BLaER1 (cell line): ENCODE data around the gene MAMLD1.
A peak's percentile ranks its signal among the peaks of the same experiment; 100 is the strongest.

Experiments used
- H3K27ac ChIP-seq: shearing (Covaris generic); formaldehyde crosslinking; 2 replicates; pipeline ENCODE4 v1.8.1; 2022
- H3K27me3 ChIP-seq: shearing (Covaris generic); formaldehyde crosslinking; 2 replicates; pipeline ENCODE4 v1.8.1; 2022
- H3K36me3 ChIP-seq: shearing (Covaris generic); formaldehyde crosslinking; 2 replicates; pipeline ENCODE4 v1.8.1; 2022
- H3K4me1 ChIP-seq: shearing (Covaris generic); formaldehyde crosslinking; 2 replicates; pipeline ENCODE4 v1.8.1; 2022
- H3K4me2 ChIP-seq: shearing (Covaris generic); formaldehyde crosslinking; 2 replicates; pipeline ENCODE4 v1.8.1; 2022
- H3K4me3 ChIP-seq: shearing (Covaris generic); formaldehyde crosslinking; 2 replicates; pipeline ENCODE4 v1.8.1; 2022
- H3K9ac ChIP-seq: shearing (Covaris generic); formaldehyde crosslinking; 2 replicates; pipeline ENCODE4 v1.8.1; 2022
- H3K9me3 ChIP-seq: shearing (Covaris generic); formaldehyde crosslinking; 2 replicates; pipeline ENCODE4 v1.8.1; 2022
- H4K20me1 ChIP-seq: shearing (Covaris generic); formaldehyde crosslinking; 2 replicates; pipeline ENCODE4 v1.8.1; 2022
- Cebpa-rat ChIP-seq: shearing (Covaris generic); IDR thresholded peaks from 2 replicates; pipeline ENCODE4 v1.8.1; 2022

MAMLD1 gene

DNA sequence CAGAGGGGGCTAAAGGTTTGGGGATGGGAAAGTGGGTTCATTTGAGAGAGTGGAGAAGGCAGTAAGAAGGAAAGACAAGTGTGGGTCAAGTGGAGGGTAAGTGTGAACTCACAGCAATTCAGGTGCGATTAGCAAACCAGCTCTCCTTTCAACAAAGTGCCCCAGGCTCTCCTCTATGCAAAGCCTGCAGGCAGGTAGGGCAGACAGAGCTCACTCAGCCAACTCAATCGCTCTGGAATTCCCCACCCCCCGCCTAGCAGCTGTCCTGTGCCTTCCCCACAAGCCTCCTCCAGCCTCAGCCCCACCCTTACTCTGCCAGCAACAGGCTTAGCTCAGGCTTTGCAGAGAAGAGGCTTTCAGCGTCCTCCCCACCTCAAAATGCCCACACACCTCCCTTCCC is 14.8 kb upstream of the MAMLD1 start:
- no peak for TF ChIP-seq Cebpa-rat
- Histone ChIP-seq H3K4me1 (peaks cover 5% of the 10 kb centered on the region), H3K4me3 (no peak overlapping the region), H3K36me3 (no peaks in the 10 kb centered on the region), H3K27ac (no peak overlapping the region), H4K20me1 (no peaks in the 10 kb centered on the region), H3K9ac (no peak overlapping the region), H3K27me3 (no peaks in the 10 kb centered on the region), H3K4me2 (no peak overlapping the region), H3K9me3 (no peaks in the 10 kb centered on the region)

GRCh38 chrX:150352114-150352513 is 11.0 kb upstream of the MAMLD1 start:
- no peak overlapping the region for H3K9ac ChIP-seq
- no peaks in the 10 kb centered on the region for H3K36me3 ChIP-seq
- H3K4me2 ChIP-seq: no peak overlapping the region
- no peak overlapping the region for H3K27ac ChIP-seq
- no peak overlapping the region for H3K4me3 ChIP-seq
- no peak for TF ChIP-seq Cebpa-rat
- H3K4me1 ChIP-seq: no peaks in the 10 kb centered on the region
- H4K20me1 ChIP-seq: no peaks in the 10 kb centered on the region
- no peaks in the 10 kb centered on the region for H3K27me3 ChIP-seq
- H3K9me3 ChIP-seq: no peaks in the 10 kb centered on the region

DNA sequence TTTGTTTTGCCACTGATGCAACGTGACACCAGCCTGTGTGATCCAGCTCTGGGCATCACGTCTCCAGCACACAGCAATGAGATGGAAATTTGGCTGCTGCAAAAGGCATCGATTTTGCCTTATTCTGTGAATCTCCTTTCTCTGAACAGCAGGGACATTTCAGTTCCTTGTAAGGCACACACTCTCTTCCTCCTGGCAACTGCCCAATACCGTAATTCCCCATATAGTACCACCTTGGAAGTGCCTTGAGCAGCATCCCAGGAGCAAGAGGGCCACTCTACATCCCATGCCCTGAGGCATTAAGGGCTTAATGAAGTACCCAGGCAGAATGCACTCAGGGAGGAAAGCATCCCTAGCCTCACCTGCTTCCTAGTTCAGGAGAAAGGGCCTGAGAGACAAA is 10.5 kb upstream of the MAMLD1 start:
- H3K4me2 ChIP-seq: no peak overlapping the region
- H4K20me1 ChIP-seq: no peaks in the 10 kb centered on the region
- no peaks in the 10 kb centered on the region for H3K36me3 ChIP-seq
- H3K27me3 ChIP-seq: no peaks in the 10 kb centered on the region
- no peaks in the 10 kb centered on the region for H3K9me3 ChIP-seq
- no peaks in the 10 kb centered on the region for H3K4me1 ChIP-seq
- no peak for TF ChIP-seq Cebpa-rat
- H3K9ac ChIP-seq: no peak overlapping the region
- H3K4me3 ChIP-seq: no peak overlapping the region
- no peak overlapping the region for H3K27ac ChIP-seq

DNA sequence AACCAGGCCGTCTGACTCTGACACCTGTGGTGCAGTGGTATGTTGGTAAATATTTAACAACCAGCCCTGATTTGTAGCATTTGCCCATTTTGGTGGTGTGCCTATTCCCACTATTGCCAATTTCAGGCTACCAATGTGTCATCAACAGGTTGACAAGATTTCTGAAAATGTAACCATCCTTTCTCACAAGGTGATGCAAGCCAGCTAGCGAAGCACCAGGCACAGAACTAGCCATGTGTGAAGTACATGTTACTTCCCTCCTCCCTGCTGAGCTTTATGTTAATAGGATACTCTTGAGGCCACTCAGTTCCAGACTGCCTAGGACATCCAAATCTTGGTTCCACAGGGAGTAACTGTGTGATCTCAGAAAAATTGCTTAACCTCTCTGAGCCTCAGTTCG is 7.2 kb upstream of the MAMLD1 start:
- H3K4me1 ChIP-seq: no peaks in the 10 kb centered on the region
- no peak overlapping the region for H3K4me2 ChIP-seq
- no peak for TF ChIP-seq Cebpa-rat
- H3K4me3 ChIP-seq: no peak overlapping the region
- H3K9ac ChIP-seq: no peak overlapping the region
- peaks cover 27% of the 10 kb centered on the region for H3K27me3 ChIP-seq
- no peaks in the 10 kb centered on the region for H3K9me3 ChIP-seq
- H4K20me1 ChIP-seq: no peaks in the 10 kb centered on the region
- no peaks in the 10 kb centered on the region for H3K36me3 ChIP-seq
- H3K27ac ChIP-seq: no peak overlapping the region

DNA sequence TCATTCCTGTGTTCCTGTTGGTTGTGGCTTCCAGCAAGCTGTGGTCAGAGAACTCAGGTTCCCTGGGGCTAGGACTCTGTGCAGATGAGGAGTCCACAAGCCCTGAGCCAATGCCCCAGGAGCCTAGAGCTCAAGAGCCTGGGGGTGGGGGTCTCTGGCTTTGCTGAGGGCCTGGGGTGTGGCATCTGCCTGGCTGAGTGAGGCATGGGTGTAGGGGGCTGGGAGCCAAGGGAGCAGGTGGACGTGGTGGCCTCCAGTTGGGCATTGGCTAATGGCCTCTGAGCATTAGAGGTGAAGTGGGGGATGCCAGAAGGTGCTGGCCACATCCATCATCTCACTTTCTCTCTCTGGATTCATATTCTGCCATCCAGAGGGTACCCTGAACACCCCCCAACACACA is 5.3 kb upstream of the MAMLD1 start:
- no peak overlapping the region for H3K4me2 ChIP-seq
- H3K4me3 ChIP-seq: no peak overlapping the region
- H3K27ac ChIP-seq: no peak overlapping the region
- H3K27me3 ChIP-seq: peaks cover 46% of the 10 kb centered on the region
- no peak for TF ChIP-seq Cebpa-rat
- peaks cover 4% of the 10 kb centered on the region for H3K4me1 ChIP-seq
- no peak overlapping the region for H3K9ac ChIP-seq
- H4K20me1 ChIP-seq: peaks cover 9% of the 10 kb centered on the region; the same call in 1 of the 2 replicates
- H3K9me3 ChIP-seq: peaks cover 18% of the 10 kb centered on the region
- H3K36me3 ChIP-seq: no peaks in the 10 kb centered on the region

DNA sequence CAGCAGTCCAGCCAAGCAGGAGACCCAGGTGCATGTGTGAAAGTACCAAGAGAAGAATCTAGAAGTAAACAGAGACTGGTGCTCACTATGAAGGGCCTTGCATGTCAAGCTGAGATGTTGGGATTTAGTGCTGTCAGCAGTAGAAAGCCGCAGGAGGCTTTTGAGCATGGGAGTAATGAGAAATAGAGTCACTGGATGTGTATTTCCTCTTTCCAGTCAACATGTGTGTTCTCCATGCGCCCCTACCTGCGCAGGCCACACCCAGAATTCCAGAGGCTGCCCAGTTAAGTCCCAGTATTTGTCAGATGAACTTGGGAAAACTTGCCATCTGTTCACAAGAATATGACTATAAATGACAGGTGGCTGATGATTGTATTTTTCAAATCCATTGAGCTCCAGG is 4.5 kb upstream of the MAMLD1 start:
- peaks cover 54% of the 10 kb centered on the region for H3K27me3 ChIP-seq
- H3K4me1 ChIP-seq: peaks cover 12% of the 10 kb centered on the region
- H3K4me2 ChIP-seq: no peak overlapping the region
- no peaks in the 10 kb centered on the region for H3K36me3 ChIP-seq
- no peak overlapping the region for H3K9ac ChIP-seq
- peaks cover 18% of the 10 kb centered on the region for H4K20me1 ChIP-seq
- peaks cover 27% of the 10 kb centered on the region for H3K9me3 ChIP-seq
- TF ChIP-seq Cebpa-rat: no peak
- H3K27ac ChIP-seq: no peak overlapping the region
- no peak overlapping the region for H3K4me3 ChIP-seq

DNA sequence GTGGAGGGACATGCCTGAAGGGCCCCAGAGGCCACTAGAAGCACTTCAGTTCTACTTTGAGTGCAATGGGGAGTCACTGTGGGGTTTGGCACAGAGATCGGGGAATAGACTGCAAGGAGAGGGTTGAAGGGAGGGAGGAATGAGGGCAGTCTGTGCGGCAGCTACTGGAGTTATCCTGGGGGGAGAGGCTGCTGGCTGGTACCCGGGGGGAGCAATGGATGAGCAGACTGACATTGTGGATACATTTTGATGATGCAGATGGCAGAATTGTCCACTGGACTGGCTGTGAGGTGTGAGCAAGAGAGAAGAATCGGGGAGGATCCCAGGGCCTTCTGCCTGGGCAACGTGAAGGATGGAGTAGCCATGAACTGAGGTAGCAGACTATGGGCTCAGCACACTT is 2.8 kb upstream of the MAMLD1 start:
- Histone ChIP-seq H3K36me3 (no peaks in the 10 kb centered on the region), H3K4me3 (no peak overlapping the region), H3K9ac (no peak overlapping the region), H3K4me1 (peaks cover 19% of the 10 kb centered on the region), H3K4me2 (no peak overlapping the region), H3K27ac (no peak overlapping the region), H3K27me3 (peaks cover 66% of the 10 kb centered on the region), H4K20me1 (peaks cover 28% of the 10 kb centered on the region), H3K9me3 (peaks cover 40% of the 10 kb centered on the region)
- no peak for TF ChIP-seq Cebpa-rat

DNA sequence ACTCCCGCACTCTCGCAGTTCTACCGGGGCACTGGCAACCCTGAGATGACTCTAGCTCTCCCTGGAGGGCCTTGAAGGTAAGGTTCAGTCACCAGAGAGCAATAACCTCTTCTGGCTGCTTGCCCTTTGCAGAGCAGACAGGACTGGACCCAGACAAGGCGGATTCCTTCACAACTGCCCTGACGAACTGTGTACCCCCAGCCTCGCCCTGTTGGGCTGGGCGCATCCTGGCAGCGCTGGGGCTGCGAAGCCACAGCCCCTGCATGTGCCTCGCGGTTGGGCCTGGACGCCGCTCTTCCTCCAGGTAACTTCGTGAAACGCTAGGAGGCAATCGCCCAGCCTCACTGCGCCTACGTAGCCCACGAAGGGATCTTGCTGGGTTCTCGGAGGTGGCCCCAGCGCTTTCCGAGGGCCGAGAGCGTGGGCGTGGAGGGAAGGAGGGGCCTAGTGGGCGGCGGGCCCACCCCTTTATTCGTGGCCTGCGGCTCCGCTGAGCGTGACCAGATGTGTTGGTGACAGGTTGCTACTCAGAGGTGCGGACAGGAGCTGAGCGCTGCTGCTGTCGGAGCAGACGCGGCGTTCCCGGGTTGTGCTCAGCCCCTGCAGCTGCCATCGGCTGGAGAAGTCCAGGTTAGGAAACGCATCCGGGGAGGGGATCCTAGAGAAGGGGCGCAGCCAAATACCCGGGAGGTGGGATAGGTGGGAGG is 1.9 kb upstream of the MAMLD1 start:
- H4K20me1 ChIP-seq: peaks cover 28% of the 10 kb centered on the region
- H3K27ac ChIP-seq: no peak overlapping the region
- no peak overlapping the region for H3K9ac ChIP-seq
- H3K4me3 ChIP-seq: no peak overlapping the region
- H3K36me3 ChIP-seq: no peaks in the 10 kb centered on the region
- peaks cover 75% of the 10 kb centered on the region for H3K27me3 ChIP-seq
- H3K4me1 ChIP-seq: peaks cover 25% of the 10 kb centered on the region
- no peak for TF ChIP-seq Cebpa-rat
- H3K9me3 ChIP-seq: peaks cover 42% of the 10 kb centered on the region
- H3K4me2 ChIP-seq: no peak overlapping the region

DNA sequence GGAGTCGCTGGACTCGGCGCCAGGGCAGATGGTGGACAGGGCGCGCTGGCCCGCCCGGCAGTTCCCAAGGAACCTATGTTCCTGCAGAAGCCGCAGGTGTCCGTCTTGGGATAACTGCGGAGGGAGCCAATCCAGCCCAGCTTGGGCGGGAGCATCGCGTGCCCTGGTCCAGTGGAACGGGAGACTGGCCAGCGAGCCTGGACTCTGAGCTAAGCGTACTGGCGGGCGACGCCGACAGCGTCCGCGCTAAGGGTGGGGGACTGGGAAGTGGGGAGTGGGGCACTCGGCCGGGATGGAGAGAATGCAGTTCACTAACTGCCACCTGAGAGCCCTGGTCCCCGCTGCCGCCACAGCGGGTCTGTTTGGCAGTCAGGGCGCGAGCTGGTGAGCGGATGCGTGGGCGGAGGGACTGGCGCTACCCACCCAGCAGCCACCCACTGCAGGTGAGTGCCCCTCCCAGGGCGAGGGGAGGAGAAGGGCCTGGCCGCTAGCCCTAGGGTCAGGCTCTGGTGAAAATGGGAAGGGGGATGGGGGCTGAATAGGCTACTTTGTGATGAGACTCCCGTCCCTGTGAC is 1.3 kb upstream of the MAMLD1 start:
- Histone ChIP-seq H3K27ac (no peak overlapping the region), H3K36me3 (no peaks in the 10 kb centered on the region), H3K9me3 (peaks cover 42% of the 10 kb centered on the region), H3K4me2 (no peak overlapping the region), H3K4me3 (no peak overlapping the region), H4K20me1 (peaks cover 28% of the 10 kb centered on the region), H3K27me3 (peaks cover 82% of the 10 kb centered on the region), H3K4me1 (peaks cover 32% of the 10 kb centered on the region), H3K9ac (no peak overlapping the region)
- no peak for TF ChIP-seq Cebpa-rat

- no peak for TF ChIP-seq Cebpa-rat
Observed at GRCh38 chrX:150363561-150364346, 637 bp downstream of the MAMLD1 start.

More at GRCh38 chrX:150363561-150364346, 637 bp downstream of the MAMLD1 start:
- Histone ChIP-seq H3K9me3 (peaks cover 42% of the 10 kb centered on the region), H3K4me3 (peak overlapping the region; percentile 67), H4K20me1 (peaks cover 28% of the 10 kb centered on the region), H3K36me3 (no peaks in the 10 kb centered on the region), H3K4me2 (peak overlapping the region; percentile 89), H3K9ac (no peak overlapping the region), H3K27ac (no peak overlapping the region), H3K4me1 (peaks cover 35% of the 10 kb centered on the region), H3K27me3 (peaks cover 81% of the 10 kb centered on the region)
